K562 (cell line): Measurements from ENCODE around the gene UBE2A. TPM values are rescaled to one million over a fixed set of nuclear protein-coding genes. Genes with fewer than 3 reads are reported as not detected.

Experiments
- CBFB ChIP-seq: sonication (generic); formaldehyde crosslinking; IDR thresholded peaks from 2 replicates; pipeline ENCODE4 v1.4.0; 2020; ENCODE audit warnings: mild to moderate bottlenecking, missing genetic modification reagents
- CHCHD3 ChIP-seq: fragments of 250-450 bp; sonication (Bioruptor Pico); IDR thresholded peaks from 2 replicates; pipeline ENCODE4 v2.1.2; 2022; ENCODE audit warnings: mild to moderate bottlenecking
- MNT ChIP-seq, 2 experiments: fragments of 450-650 bp; conservative IDR thresholded peaks; 2 replicates each; pipeline ENCODE4 v1.6.1; 2017; ENCODE audit warnings: mild to moderate bottlenecking in 2 of 2, moderate library complexity in 2 of 2
- RBM39 ChIP-seq: fragments of 200-400 bp; formaldehyde crosslinking; optimal IDR thresholded peaks from 2 replicates; pipeline ENCODE3; 2018; ENCODE audit warnings: low read depth, low read length
- SIRT6 ChIP-seq: IDR thresholded peaks from one replicate; pipeline ENCODE4 v1.6.1; 2012; ENCODE audit warnings: low read depth, mild to moderate bottlenecking, control low read depth, inconsistent platforms, low read length, moderate library complexity
- polyA plus RNA-seq, 8 experiments: library from polyadenylated mRNA; depleted of rRNA in 4 of 8; stranded (reverse) in 5 of 8; unstranded in 3 of 8; fragments of >200 nt; fragmentation: Nextera tagmentation in 2 of 8; fragmentation: Illumina TruSeq in 1 of 8; extraction: Ambion mirVana in 2 of 8; extraction: Trizol in 1 of 8; gene quantifications; 2 replicates each; pipeline versions ENCODE4 v1.2.1 to v1.2.3, GENCODE V29; 2011 to 2014; ENCODE audit warnings: inconsistent platforms in 1 of 8, missing spikeins in 1 of 8
- total RNA-seq, 7 experiments: library from RNA; depleted of rRNA in 6 of 7; stranded (reverse); fragments of >200 nt in 6 of 7; fragmentation: Illumina TruSeq in 2 of 7; extraction: Trizol in 2 of 7; gene quantifications; 2 replicates each; pipeline versions ENCODE4 v1.2.1 to v1.2.3, GENCODE V29; 2011 to 2021; ENCODE audit warnings: low replicate concordance in 1 of 7
- TF ChIP-seq, protein P1 (sequence below), 2 experiments: fragments of 450-650 bp; IDR thresholded peaks; 2 replicates each; pipeline ENCODE4 v1.6.1; 2016; ENCODE audit warnings: mild to moderate bottlenecking in 2 of 2, borderline replicate concordance in 1 of 2, low read depth in 1 of 2, moderate library complexity in 1 of 2
- TF ChIP-seq, protein P2 (sequence below): sonication (generic); formaldehyde crosslinking; IDR thresholded peaks from 2 replicates; pipeline ENCODE4 v1.8.0; 2022; ENCODE audit warnings: missing genetic modification reagents, mild to moderate bottlenecking, moderate library complexity, borderline replicate concordance
- TF ChIP-seq, protein P3 (sequence below): sonication (generic); formaldehyde crosslinking; IDR thresholded peaks from 2 replicates; pipeline ENCODE4 v1.8.1; 2023; ENCODE audit warnings: mild to moderate bottlenecking, missing genetic modification reagents

UBE2A gene
- total and polyA plus RNA-seq, 9 of the 15 experiments (the other 6 are each of a cell fraction or from before 2014, with no cell fraction given): 21.6 to 87.6 (median 47.8) TPM

DNA sequence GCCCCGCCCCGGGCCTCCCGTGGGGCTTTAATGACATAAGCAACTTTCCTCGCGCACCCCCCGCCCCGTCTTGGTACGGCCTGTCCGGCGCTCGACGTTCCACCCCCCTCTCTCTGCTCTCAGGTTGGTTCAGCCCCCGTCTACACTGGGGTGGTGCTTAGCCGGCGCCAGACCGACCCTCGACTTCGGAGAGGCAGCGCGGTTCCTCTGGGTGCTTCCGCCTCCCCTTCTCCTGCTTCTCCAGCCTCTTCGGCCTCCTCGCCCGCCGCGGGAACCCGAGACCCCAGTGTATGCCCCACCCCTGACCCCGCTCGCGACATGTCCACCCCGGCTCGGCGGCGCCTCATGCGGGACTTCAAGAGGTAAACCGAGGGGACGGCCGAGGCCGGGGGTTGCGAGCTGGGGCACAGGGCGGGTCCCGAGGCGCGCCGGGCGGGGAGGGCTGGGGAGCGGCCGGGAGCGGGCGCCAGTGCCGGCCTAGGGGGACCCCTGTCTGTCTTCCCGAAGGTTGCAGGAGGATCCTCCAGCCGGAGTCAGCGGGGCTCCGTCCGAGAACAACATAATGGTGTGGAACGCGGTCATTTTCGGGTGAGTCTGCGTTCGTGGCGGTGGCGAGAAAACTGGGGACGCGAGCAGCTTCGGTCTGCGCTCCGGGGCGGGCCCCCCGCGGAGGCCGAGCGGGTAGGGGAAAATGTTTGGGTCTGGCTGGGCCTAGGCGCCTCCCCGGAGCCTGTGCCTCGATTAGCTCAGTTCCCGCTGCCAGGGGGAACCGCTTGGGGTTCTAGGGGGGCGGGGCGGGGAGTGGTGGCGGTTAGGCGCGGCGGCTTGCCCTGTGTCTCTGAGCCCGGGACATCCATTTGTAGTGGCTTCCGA is at the start of gene UBE2A (continued):
- TF ChIP-seq MNT (conservative IDR thresholded peaks at IDR 0.05) (peak; percentile 61 to 79; a peak in 3 of 4 replicates), CBFB (CRISPR knock-in tag) (no peak), RBM39 (no peak), SIRT6 (no peak), CHCHD3 (CRISPR knock-in tag) (no peak)
- TF ChIP-seq, protein P1, sequence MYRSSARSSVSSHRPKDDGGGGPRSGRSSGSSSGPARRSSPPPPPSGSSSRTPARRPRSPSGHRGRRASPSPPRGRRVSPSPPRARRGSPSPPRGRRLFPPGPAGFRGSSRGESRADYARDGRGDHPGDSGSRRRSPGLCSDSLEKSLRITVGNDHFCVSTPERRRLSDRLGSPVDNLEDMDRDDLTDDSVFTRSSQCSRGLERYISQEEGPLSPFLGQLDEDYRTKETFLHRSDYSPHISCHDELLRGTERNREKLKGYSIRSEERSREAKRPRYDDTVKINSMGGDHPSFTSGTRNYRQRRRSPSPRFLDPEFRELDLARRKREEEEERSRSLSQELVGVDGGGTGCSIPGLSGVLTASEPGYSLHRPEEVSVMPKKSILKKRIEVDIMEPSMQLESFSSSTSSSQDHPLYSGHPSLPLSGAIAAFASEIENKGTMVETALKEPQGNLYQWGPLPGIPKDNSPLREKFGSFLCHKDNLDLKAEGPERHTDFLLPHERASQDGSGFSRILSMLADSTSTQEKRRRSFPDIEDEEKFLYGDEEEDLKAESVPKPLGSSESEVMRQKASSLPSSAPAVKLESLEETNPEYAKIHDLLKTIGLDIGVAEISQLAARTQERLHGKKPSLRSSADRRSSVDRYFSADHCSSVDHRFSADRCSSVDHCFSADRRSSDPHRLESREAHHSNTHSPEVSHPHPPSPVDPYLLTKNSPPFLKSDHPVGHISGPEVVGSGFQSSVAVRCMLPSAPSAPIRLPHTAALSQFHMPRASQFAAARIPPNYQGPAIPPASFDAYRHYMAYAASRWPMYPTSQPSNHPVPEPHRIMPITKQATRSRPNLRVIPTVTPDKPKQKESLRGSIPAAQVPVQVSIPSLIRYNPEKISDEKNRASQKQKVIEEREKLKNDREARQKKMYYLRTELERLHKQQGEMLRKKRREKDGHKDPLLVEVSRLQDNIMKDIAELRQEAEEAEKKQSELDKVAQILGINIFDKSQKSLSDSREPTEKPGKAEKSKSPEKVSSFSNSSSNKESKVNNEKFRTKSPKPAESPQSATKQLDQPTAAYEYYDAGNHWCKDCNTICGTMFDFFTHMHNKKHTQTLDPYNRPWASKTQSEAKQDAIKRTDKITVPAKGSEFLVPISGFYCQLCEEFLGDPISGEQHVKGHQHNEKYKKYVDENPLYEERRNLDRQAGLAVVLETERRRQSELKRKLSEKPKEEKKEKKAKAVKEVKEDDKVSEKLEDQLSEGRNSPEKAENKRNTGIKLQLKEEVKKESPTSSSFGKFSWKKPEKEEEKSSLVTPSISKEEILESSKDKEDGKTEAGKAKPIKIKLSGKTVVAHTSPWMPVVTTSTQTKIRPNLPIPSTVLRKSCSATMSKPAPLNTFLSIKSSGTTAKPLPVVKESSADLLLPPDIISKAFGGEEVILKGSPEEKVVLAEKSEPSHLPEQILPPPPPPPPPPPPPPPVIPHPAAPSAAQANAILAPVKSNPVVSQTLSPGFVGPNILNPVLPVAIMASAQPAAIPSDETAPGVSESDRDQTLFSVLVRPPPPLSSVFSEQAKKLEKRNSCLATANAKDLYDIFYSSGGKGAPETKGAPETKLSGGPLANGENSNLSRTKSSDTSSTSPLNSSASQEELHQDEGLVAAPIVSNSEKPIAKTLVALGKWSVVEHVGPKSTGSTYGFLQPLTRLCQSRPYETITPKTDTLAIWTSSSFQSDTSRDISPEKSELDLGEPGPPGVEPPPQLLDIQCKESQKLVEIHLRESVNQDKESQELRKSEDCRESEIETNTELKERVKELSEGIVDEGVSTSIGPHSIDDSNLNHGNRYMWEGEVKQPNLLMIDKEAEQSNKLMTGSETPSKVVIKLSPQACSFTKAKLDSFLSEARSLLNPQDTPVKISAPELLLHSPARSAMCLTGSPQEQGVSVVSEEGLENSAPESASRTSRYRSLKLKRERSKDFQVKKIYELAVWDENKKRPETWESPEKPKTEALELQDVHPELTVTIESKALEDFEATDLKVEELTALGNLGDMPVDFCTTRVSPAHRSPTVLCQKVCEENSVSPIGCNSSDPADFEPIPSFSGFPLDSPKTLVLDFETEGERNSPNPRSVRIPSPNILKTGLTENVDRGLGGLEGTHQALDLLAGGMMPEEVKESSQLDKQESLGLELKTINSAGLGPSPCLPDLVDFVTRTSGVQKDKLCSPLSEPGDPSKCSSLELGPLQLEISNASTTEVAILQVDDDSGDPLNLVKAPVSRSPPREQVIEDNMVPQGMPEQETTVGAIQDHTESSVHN (IDR thresholded peaks at IDR 0.05; ENCODE audit: borderline replicate concordance in 1 of 2, low read depth in 1 of 2): no peak
- TF ChIP-seq, protein P2, sequence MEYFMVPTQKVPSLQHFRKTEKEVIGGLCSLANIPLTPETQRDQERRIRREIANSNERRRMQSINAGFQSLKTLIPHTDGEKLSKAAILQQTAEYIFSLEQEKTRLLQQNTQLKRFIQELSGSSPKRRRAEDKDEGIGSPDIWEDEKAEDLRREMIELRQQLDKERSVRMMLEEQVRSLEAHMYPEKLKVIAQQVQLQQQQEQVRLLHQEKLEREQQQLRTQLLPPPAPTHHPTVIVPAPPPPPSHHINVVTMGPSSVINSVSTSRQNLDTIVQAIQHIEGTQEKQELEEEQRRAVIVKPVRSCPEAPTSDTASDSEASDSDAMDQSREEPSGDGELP: peak; percentile 54; the same call in 1 of the 2 replicates
- TF ChIP-seq, protein P3, sequence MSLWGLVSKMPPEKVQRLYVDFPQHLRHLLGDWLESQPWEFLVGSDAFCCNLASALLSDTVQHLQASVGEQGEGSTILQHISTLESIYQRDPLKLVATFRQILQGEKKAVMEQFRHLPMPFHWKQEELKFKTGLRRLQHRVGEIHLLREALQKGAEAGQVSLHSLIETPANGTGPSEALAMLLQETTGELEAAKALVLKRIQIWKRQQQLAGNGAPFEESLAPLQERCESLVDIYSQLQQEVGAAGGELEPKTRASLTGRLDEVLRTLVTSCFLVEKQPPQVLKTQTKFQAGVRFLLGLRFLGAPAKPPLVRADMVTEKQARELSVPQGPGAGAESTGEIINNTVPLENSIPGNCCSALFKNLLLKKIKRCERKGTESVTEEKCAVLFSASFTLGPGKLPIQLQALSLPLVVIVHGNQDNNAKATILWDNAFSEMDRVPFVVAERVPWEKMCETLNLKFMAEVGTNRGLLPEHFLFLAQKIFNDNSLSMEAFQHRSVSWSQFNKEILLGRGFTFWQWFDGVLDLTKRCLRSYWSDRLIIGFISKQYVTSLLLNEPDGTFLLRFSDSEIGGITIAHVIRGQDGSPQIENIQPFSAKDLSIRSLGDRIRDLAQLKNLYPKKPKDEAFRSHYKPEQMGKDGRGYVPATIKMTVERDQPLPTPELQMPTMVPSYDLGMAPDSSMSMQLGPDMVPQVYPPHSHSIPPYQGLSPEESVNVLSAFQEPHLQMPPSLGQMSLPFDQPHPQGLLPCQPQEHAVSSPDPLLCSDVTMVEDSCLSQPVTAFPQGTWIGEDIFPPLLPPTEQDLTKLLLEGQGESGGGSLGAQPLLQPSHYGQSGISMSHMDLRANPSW (CRISPR knock-in tag): no peak
